Adrenal gland (tissue), 5 donors: ENCODE results near the gene DHX57.

ENCODE experiments used
- POLR2A ChIP-seq, 2 donors: fragments of 450-650 bp; IDR thresholded peaks; one replicate each; pipeline ENCODE4 v1.6.1; 2017; ENCODE audit warnings: antibody characterized with exemption in 2 of 2, mild to moderate bottlenecking in 2 of 2, moderate library complexity in 1 of 2
- TF ChIP-seq, protein P1 (sequence below), 6 experiments: fragments of 450-650 bp in 4 of 6; fragments of 200-600 bp in 2 of 6; sonication (generic) in 1 of 6; IDR thresholded peaks; 1 replicate in 5 of 6; 2 replicates in 1 of 6; pipeline versions ENCODE4 v1.5.1 to v1.8.0; 2016 to 2021; ENCODE audit warnings: antibody characterized with exemption in 6 of 6, mild to moderate bottlenecking in 2 of 6, moderate library complexity in 1 of 6
- donor health status: DM: no; HTN: no; CAD: no.

DNA sequence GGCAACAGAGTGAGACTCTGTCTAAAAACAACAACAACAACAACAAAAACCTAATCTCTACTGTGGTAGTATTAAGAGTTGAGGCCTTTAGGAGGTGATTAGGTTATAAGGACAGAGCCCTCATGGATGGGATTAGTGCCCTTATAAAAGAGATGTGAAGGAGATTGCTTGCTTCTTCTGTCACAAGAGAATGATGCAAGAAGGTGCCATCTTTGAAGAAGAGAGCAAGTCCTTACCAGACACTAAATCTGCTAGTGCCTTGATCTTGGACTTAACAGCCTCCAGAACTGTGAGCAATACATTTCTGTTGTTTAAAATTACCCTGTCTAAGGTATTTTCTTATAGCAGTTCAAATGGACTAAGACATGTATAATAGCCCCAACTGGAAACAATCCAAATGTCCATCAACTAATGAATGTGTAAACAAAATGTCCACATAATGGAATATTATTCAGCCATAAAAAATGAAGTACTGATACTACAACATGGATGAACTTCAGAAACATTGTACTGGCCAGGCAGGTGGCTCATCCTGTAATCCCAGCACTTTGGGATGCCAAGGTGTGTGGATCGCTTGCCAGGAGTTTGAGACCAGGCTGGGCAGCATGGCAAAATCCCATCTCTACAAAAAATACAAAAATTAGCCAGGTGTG lies 12.3 kb upstream of the DHX57 start:
- TF ChIP-seq, protein P1, sequence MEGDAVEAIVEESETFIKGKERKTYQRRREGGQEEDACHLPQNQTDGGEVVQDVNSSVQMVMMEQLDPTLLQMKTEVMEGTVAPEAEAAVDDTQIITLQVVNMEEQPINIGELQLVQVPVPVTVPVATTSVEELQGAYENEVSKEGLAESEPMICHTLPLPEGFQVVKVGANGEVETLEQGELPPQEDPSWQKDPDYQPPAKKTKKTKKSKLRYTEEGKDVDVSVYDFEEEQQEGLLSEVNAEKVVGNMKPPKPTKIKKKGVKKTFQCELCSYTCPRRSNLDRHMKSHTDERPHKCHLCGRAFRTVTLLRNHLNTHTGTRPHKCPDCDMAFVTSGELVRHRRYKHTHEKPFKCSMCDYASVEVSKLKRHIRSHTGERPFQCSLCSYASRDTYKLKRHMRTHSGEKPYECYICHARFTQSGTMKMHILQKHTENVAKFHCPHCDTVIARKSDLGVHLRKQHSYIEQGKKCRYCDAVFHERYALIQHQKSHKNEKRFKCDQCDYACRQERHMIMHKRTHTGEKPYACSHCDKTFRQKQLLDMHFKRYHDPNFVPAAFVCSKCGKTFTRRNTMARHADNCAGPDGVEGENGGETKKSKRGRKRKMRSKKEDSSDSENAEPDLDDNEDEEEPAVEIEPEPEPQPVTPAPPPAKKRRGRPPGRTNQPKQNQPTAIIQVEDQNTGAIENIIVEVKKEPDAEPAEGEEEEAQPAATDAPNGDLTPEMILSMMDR (IDR thresholded peaks at IDR 0.05): no peak
- no peak for TF ChIP-seq POLR2A (IDR thresholded peaks at IDR 0.05)
